GM23248 (cell line): ENCODE measurements around the gene TBX5.

Source experiments
- EZH2 ChIP-seq: fragments of 200-600 bp; sonication (generic); IDR thresholded peaks from 2 replicates; pipeline ENCODE4 v1.6.1; 2018; ENCODE audit warnings: antibody characterized with exemption, mild to moderate bottlenecking; ENCODE audit not compliant: insufficient read depth, poor library complexity, severe bottlenecking
- EZH2phosphoT487 ChIP-seq: fragments of 200-600 bp; sonication (generic); IDR thresholded peaks from 2 replicates; pipeline ENCODE4 v1.6.1; 2018; ENCODE audit warnings: antibody characterized with exemption, moderate library complexity, mild to moderate bottlenecking, low read depth; ENCODE audit not compliant: insufficient read depth

DNA sequence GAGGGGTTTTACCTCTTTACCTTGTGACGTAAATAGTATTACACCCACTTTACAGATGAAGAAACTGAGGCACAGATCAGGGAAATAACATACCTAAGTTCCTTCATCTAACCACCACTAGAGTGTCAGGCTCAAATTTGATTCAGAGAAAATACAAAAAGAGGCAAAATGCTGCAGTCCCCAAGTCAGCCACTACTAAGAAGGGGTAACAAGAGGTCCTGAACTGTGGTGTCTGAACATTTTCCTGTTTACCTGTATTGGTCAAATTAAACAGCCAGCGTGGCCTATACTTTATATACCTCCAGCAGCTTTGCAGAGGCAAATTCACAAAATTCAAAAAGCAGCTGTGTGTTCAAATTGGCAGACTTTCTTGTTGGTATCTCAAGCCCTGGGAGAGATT, 92.0 kb downstream of the TBX5 start:
- TF ChIP-seq EZH2, result no peak
- TF ChIP-seq EZH2phosphoT487, result no peak
